ENCODE data around the gene RNF144A.

RNF144A gene

GRCh38 chr2:7032371-7032770 is 115.2 kb downstream of the RNF144A start:
- DNase-seq (ENCODE audit: low read depth, low spot score), result no peak
- no peak overlapping the region for H3K27ac ChIP-seq

DNA sequence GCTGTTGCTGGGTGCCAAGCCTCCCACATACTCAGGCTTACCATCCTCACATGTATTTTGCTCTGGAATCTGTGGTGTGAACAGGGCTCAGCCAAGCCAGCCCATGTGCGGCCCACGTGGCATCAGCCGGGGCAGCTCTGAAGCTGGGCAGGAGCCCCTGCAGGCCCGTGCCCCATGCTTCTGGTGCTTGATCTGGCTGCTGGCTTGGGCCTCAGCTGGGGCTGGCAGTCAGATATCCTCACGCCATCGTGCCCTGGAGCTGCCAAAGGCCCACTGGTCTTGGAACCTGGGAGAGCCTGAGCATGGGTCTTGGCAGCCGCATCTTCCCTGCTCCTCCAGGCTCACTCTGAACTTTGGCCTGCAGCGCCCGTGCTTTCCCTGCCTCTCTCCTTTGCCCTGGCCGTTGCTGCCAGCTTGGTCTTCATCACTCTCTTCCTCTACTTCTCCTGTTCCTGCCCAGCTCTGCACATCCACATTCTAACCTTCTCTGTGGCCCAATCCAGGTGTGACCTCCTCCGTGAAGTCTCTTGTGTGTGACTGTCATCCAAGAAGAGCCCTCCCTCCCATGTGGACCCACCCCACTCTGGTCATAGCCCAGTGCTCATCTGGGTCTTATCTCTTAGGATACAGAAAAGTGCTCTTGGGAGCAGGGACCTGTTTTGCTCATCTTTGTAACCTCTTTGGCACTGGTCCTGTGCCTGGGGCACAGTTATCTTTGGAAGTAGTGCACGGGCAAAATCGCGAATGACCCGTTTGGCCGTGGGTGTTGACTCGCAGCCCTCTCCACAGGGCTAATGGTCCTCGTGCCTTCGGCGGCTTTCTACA is 116.1 kb downstream of the RNF144A start:
- H3K27ac ChIP-seq, result no peak overlapping the region
- DNase-seq (ENCODE audit: low read depth, low spot score), result no peak

GRCh38 chr2:7034303-7034702 is 117.1 kb downstream of the RNF144A start:
- no peak for DNase-seq (ENCODE audit: low read depth, low spot score)
- H3K27ac ChIP-seq, result no peak overlapping the region

DNA sequence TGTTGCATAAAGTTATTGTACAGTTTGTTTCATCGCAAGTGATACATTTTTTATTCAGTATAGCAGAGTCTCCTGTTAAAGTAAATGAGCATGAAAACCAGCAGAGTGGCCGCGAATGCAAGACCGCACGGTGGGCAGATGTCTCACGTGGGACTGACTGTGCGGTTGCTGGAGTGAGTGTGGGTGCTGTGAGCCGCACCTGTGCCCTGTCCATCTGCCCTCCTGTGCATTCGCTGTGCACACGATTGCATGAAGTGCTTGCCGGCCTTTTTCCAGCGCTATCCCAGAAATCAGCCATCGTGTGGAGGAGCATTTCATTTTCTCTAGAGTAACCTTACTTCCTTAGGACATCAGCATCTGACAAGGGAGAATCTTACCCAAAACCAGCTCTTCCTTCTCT is 118.7 kb downstream of the RNF144A start:
- no peak overlapping the region for H3K27ac ChIP-seq
- no peak for DNase-seq (ENCODE audit: low read depth, low spot score)

DNA sequence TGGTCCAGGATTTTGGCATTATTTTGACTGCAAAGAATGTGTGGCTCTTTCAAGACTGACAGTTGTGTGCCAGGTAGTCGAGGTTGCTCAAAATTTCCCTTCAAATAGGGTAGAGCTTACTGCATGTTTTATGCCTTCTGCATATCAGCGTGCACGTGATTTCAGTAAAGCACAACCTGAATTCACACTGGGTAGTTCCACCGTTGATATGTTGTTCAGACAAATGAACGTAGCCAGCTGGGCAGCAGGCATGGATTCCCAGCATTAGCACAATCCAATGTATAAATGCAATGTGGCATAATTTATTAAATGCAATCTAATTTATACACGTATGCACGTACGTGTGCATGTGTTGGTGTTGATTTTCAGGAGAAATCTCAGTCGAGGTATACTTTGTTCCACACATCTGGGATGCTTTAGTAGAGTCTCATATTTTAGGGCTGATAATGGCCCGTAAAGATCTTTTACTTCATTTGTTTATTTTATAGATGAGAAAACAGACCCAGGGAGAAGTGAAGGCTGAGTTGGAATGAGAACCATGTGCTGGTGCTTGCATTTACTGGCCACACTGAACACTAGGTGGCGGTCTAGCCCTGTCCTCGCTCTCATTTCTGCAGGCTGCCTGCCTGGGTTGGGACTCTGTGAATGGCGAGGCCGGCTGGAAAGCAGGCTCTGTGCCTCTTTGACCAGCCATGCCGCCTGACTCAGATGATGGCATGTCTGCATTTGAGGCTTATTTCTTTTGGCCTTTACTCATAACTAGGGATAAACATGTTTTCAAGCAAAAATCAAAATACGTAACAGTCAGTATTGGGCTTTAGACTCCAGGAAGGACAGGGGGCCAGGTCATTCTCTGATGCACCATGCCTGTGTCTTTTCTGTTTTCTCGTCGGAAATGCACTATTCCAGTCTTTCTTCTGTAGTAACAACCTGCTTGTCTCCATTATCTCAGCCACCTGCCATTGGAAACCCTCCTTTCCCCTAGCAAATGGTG is 120.4 kb downstream of the RNF144A start:
- no peak overlapping the region for H3K27ac ChIP-seq
- no peak for DNase-seq (ENCODE audit: low read depth, low spot score)

DNA sequence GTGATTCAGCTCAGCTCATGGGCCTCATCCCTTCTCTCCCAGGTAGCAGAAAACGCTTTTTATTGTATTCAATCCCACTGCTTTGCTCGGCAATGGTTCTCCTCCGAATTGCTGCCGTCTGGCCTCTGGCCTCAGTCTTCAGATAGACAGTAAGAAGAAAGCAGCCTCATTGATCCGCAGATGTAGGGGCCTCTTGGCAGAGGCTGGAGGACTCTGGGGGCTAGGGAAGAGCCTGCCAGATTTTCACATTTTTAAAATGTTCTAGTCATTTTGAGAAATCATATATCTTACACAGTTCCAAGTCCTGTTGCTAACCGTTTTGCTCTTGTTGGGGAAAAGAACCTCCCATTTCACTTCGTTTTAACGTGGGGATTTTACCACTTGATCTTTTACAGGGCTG is 123.3 kb downstream of the RNF144A start:
- H3K27ac ChIP-seq, result no peak overlapping the region
- DNase-seq (ENCODE audit: low read depth, low spot score), result no peak

DNA sequence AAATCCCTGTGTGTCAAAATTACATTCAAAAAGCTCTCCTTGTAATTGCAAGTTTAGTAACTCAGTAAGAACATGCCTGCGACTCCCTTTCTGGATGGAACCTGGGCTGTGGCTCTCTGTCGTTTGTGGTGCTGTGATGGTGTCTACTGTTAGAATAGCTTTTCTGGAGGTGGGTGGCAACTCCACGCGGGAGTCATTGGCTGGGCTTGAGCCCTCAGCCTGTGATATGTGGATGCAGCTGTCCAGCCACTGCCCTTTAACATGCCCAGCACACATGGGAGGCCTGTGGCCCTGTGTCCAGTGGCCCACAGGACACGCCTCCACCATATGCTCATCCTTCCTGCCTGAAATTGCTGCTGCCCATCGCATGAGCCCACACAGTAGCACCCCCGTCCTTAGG is 124.2 kb downstream of the RNF144A start:
- no peak overlapping the region for H3K27ac ChIP-seq
- no peak for DNase-seq (ENCODE audit: low read depth, low spot score)

- no peak overlapping the region for H3K27ac ChIP-seq
- DNase-seq (ENCODE audit: low read depth, low spot score), result no peak
Observed at GRCh38 chr2:7043690-7044089, 126.5 kb downstream of the RNF144A start.

DNA sequence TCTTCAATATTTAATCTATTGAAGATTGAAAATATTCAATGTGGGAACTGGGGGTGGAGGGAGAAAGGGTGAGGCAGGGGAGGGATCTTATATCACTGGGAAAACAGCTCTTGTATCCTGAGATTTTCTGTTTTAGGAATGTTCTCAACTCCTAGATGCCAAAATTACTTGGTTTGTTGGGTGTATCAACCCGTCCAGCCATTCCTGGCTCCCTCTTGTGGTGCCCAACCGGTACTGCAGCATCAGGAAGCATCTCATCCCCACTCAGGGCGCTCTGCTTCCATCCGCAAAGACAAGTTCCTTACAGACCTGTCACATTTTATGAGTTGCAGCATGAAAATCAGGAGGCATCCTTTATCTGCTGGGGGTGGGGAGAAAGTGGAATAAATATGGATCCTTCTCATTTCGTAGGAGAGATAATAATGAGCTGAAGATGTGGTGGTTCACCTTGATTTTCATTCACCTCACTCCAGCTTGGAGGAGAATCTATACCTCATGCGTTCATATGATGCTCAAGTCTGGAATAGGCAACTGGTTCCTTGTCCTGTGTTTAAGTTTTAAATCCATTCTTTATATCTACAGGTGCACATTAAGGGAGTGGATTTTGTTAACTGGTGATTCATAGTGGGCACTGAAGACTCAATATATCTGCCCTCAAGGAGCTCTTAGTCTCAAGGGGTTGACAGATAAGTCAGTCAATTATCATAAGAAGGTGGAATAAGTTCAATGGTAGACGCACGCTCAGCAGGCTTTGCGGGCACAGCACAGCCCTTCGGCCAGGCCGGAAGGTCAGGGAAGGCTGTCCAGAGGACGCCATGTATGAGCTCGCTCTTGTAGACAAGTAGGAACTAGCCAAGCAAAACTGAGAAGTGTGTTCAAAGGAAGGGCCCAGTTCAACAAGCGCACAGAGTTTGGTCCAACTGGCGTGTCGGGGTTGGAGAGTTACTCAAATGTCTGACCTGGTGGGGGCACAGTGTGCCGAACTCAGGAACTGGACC is 127.3 kb downstream of the RNF144A start:
- no peak overlapping the region for H3K27ac ChIP-seq
- DNase-seq (ENCODE audit: low read depth, low spot score), result no peak

GRCh38 chr2:7045601-7046590 is 128.7 kb downstream of the RNF144A start:
- no peak overlapping the region for H3K27ac ChIP-seq
- DNase-seq (ENCODE audit: low read depth, low spot score), result no peak

DNA sequence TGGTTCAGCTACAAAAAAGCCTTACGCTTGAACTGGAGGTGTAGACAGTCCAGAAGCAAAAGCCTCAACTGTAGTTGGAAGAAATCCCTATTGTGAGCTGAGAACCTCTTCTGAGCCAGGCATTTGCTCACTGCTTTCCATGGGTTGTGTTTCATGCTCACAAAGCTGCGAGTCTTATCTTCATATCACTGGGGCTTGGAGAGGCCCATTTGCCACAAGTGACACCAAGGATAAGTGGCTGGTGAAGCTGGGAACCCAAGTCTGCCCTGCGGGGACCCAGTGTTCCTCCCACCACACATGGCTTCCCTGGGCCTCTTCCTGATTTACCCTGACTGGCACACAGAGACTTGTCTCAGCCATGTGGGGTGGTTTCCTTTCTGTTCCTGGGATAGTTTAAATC is 130.4 kb downstream of the RNF144A start:
- DNase-seq (ENCODE audit: low read depth, low spot score), result no peak
- no peak overlapping the region for H3K27ac ChIP-seq

GRCh38 chr2:7048762-7049294 is 131.6 kb downstream of the RNF144A start:
- H3K27ac ChIP-seq, result no peak overlapping the region
- DNase-seq (ENCODE audit: low read depth, low spot score), result no peak

DNA sequence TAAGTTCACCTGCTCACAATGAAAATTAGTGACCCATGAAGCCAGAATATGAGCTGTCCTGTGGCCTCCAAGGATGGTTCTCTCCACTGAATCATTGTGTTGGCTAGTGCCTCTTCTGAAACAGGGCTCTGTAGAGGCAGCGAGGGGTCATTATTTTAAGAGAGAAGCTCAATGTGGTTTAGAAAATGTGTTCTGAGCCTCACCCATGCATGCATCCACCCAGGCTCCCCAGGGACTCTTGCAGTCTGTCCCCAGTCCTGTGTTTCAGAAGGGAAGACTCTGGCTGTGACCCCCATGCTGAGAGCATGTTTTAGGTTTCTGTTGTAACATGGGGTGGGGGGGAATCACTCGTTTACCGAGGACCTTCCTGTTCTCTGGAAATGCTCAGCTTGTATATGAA is 135.2 kb downstream of the RNF144A start:
- H3K27ac ChIP-seq, result no peak overlapping the region
- DNase-seq (ENCODE audit: low read depth, low spot score), result no peak

DNA sequence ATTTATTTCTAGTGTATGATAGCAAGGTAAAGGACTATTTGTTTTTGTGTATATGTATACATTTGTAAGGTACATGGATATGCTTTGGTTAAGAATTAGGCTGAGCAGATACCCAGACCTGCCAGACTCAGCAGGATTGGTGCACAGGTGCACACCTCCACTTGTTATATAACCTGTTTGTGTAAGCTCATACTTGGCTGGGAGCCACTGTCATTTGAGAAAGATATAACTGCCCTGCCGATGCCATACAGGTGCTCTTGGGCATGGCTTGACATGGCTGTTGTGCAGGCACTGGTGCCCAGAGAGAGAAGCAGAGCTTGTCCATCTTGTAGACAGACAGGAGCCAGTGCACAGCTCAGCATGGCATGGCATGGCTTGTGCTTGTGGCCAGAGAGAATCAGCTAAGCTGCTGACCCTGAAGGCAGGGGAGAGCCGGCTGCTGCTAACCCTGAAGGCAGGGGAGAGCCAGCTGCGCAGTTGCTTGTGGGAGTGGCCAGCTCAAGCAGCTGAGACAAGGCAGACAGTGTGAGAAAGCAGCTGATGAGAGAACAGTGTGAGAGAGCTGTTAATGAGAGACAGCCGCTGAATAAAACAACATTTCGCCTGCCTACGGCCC is 136.5 kb downstream of the RNF144A start:
- no peak for DNase-seq (ENCODE audit: low read depth, low spot score)
- no peak overlapping the region for H3K27ac ChIP-seq

DNA sequence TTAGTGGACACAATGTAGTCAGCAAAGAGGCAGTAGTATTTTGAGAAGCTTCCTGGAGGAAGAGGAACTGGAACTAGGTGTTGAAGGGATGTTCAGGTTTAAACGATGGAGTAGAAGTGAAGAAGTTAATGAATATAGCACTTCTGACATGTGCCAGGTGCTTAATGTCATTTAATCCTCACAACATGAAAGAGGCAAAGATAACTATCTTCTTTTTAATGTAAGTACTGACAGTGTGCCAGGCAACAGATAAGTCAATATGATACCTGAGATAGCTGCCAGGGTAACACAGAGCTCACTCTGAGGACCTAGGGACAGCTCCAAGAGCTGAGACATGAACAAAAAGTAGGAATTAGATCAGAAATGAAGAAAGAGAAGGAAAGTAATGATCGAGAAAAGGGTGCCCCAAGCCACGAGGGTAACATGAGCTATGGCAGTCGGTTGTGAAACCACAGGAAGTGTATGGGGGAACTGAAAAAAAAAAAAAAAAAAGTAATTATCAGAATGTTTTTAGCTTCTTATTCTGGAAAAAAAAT is 140.7 kb downstream of the RNF144A start:
- DNase-seq (ENCODE audit: low read depth, low spot score), result no peak
- no peak overlapping the region for H3K27ac ChIP-seq

- no peak for DNase-seq (ENCODE audit: low read depth, low spot score)
- H3K27ac ChIP-seq, result no peak overlapping the region
Observed at GRCh38 chr2:7060156-7060555, 142.9 kb downstream of the RNF144A start.

- DNase-seq (ENCODE audit: low read depth, low spot score), result no peak
Observed at GRCh38 chr2:7060631-7061449, 143.6 kb downstream of the RNF144A start.

More at GRCh38 chr2:7060631-7061449, 143.6 kb downstream of the RNF144A start:
- no peak overlapping the region for H3K27ac ChIP-seq
